GM18499 (cell line): Measurements from ENCODE around the gene ASH1L.
"Not testable (repeated sequence)": the region's sequence is repeated elsewhere in the genome, so short reads cannot be mapped to it uniquely, and the experiment has no call there.

Experiments used
- ATAC-seq: cut with Tn5 transposase; IDR thresholded peaks from one replicate; pipeline ENCODE4 v1.9.1; 2021; ENCODE audit warnings: moderate number of reproducible peaks; ENCODE audit not compliant: insufficient read depth, unreplicated experiment

ASH1L gene

DNA sequence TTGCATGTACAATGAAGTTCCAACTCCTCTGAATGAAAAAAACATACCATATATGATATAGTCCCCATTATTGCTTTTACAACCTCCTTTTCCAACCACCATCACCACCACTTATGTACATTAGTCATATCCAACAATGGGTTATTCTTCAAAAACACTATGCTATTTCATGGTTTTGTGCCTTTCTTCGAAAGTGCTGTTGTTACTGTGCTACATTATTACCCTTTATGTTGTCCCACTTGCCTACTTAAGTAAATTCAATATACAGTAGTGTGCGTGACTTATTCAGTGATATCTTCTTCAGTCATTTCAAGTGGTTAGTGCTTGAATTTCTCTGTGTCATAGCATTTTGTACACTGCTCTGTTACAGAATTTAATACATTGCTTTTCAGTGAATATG, 105.3 kb downstream of the ASH1L start:
- ATAC-seq, result no peak

DNA sequence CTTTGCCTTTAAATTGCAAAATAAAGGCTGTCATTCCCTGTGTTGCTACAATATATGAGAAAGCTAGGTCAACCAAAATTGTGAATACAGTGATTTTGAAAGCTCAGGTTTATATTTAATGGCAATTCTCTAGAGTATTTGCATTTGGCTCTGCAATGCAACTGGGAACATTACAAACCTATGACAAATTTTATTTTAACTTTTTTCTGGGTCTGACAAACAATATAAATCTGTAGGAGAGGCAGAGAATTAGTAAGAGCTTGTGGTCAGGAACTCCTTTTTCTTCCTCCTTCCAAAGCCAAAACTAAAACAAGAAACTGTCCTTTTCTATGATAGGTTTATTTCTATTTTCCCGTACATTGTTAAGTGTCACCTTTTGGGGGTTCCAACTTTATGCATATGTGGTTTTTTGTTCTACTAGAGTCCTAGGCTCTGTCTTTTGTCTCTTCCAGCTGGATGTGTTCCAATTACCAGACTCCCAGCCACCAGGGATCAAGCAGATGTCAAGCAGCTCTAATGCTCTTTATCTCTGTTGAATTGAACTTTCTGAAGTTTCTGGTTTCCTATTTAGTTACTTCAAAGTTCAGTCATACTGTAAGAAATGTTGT, 106.9 kb downstream of the ASH1L start:
- ATAC-seq, result no peak

DNA sequence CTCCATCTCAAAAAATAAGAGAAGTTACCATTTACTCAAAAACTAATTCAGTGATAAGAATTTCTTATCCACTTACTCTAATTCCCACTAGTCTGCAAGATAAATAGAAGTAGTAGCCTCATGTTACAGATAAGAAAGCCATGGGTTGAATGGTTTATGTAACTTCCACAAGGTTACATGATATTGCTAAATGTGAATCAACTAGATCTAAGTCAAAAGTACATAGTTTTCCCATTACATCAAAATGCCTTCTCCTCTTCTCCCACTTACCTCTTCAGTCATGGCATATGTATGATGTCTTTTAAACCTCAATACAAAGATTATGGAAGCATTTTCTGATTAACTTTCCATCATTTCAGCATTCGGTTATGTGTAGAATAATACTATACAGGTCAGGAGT, 108.5 kb downstream of the ASH1L start:
- ATAC-seq, result no peak

DNA sequence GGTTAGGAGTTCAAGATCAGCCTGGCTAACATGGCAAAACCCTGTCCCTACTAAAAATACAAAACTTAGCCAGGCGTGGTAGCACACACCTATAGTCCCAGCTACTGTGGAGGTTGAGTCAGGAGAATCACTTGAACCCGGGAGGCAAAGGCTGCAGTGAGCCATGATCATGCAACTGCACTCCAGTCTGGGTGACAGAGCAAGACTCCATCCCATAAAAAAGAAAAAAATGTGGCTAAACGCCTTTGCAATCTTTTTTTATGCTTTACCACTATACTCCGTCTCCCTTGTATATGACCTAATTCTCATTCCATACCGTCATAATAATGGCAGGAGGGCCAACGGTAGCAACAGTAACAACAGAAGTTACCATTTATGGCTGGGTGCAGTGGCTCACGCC, 109.5 kb downstream of the ASH1L start:
- no peak for ATAC-seq

DNA sequence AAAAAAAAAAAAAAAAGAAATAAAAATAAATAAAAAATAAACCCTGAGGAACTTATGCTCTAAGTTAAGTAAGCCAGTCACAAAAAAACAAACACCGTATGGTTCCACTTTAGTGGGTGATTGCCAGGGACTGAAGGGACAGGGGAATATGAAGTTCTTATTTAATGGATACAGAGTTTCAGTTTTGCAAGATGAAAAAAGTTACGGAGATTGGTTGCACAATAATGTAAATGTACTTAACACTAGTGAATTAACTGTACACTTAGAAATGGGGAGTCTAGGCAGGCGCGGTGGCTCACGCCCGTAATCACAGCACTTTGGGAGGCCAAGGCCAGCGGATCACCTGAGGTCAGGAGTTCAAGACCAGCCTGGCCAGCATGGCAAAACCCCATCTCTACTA, 111.4 kb downstream of the ASH1L start:
- no peak for ATAC-seq

DNA sequence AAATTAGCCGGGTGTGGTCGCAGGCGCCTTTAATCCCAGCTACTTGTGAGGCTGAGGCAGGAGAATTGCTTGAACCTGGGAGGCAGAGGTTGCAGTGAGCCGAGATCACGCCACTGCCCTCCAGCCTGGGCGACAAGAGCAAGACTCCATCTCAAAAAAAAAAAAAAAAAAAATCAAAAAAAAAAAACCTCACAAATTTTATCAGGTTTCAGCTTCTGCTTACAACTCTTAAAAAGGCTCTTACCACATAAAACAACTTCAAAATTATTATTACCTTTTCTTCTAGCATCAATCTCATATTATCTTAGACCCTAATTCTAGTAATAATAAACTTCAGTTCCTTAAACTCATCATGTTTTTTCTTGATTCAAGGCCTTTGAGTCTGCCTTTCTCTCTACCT, 120.2 kb downstream of the ASH1L start:
- not testable (repeated sequence) for ATAC-seq

DNA sequence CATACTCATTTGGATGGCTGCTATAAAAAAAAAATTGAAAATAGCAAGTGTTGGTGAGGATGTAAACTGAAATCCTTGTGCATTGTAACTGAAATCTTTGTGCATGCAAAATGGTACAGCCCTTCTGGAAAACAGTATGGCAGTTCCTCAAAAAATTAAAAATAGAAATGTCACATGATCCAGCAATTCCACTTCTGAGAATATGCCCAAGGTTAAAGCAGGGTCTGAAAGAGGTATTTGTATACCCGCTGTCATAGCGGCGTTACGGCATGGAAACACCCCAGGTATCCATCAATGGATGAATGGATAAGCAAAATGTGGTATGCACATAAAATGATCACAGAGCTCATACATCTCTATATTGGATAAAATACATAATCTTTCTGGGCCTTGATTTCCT, 125.2 kb downstream of the ASH1L start:
- no peak for ATAC-seq

DNA sequence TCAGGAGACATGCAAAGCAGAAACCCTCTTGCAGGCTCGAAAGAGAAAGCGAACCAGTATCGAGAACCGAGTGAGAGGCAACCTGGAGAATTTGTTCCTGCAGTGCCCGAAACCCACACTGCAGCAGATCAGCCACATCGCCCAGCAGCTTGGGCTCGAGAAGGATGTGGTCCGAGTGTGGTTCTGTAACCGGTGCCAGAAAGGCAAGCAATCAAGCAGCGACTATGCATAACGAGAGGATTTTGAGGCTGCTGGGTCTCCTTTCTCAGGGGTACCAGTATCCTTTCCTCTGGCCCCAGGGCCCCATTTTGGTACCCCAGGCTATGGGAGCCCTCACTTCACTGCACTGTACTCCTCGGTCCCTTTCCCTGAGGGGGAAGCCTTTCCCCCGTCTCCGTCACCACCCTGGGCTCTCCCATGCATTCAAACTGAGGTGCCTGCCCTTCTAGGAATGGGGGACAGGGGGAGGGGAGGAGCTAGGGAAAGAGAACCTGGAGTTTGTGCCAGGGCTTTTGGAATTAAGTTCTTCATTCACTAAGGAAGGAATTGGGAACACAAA, 128.7 kb downstream of the ASH1L start:
- ATAC-seq, result not testable (repeated sequence)

DNA sequence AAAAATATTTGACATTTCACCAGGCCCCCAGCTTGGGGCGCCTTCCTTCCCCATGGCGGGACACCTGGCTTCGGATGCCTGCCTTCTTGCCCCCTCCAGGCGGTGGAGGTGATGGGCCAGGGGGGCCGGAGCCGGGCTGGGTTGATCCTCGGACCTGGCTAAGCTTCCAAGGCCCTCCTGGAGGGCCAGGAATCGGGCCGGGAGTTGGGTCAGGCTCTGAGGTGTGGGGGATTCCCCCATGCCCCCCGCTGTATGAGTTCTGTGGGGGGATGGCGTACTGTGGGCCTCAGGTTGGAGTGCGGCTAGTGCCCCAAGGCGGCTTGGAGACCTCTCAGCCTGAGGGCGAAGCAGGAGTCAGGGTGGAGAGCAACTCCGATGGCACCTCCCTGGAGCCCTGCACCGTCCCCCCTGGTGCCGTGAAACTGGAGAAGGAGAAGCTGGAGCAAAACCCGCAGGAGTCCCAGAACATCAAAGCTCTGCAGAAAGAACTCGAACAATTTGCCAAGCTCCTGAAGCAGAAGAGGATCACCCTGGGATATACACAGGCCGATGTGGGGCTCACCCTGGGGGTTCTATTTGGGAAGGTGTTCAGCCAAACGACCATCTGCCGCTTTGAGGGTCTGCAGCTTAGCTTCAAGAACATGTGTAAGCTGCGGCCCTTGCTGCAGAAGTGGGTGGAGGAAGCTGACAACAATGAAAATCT, 129.3 kb downstream of the ASH1L start:
- not testable (repeated sequence) for ATAC-seq

DNA sequence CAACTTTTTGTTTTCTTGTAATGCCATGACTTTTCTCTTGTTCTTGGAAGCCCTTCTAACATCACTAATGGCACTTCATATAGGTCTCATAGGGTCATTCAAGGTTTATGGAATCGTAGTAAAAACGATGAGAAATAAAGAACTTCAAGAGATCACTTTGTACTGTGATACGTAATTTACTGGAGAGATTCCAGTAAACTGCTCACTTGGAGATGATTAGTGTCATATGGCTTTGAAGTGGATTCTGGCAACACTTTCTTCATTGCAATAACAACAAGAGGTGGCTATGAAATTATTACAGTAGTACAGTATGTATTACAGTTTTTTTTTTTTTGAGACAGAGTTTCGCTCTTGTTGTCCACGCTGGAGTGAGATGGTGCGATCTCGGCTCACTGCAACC, 138.5 kb downstream of the ASH1L start:
- no peak for ATAC-seq

DNA sequence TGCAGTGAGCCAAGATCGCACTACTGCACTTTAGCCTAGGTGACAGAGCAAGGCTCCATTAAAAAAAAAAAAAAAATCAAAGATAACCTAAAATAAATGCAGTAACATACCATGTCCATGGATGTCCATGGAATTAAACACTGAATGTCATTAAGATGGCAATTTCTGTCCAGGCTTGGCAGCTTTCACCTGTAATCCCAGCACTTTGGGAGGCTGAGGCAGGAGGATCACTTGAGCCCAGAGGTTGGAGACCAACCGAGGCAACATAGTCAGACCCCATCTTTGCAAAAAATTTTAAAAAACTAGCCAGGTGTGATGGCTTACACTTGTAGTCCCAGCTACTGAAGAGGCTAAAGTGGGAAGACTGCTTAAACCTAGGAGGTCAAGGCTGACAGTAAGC, 141.8 kb downstream of the ASH1L start:
- ATAC-seq, result no peak

DNA sequence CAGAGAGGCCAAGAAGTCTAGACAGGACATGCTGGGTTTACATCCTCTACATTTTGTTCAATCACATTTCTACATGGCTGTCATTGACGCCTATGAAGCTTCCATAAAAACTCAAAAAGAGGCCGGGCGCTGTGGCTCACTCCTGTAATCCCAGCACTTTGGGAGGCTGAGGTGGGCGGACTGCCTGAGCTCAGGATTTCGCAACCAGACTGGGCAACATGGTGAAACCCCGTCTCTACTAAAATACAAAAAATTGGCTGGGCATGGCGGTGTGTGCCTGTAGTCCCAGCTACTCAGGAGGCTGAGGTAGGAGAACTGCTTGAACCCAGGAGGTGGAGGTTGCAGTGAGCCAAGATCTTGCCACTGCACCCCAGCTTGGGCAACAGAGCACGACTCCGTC, 150.8 kb downstream of the ASH1L start:
- not testable (repeated sequence) for ATAC-seq

DNA sequence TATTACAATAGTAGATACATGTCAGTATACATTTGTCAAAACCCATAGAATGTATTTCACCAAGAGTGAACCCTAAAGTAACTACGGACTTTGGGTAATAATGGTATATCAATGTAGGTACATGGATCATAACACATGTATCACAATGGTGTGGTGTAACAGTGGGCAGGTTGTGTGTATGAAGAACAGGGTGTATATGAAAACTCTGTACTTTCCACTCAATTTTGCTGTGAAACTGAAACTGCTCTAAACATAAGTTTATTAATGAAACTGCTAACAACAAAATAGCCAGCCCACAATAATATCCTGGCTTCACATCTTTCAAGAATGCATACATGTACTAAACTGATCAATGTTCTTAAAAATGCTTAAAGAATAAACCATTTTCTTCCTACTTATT, 151.7 kb downstream of the ASH1L start:
- no peak for ATAC-seq

DNA sequence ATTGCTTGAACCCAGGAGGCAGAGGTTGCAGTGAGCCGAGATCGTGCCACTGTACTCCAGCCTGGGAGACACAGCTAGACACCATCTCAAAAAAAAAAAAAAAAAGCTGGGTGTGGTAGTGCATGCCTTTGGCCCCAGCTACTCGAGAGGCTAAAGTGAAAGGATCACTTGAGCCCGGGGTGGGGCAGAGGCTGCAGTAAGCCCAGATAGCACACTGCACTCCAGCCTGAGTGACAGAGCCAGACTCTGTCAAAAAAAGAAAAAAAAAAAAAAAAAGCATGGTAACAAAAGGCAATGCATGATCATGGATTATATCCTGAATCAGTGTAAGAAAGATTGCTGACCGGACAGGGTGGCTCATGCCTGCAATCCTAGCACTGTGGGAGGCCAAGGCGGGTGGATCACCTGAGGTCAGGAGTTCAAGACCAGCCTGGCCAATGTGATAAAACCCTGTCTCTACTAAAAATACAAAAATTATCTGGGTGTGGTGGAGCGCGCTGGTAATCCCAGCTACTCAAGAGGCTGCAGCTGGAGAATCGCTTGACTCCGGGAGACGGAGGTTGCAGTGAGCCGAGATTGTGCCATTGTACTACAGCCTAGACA, 165.6 kb downstream of the ASH1L start:
- no peak for ATAC-seq

DNA sequence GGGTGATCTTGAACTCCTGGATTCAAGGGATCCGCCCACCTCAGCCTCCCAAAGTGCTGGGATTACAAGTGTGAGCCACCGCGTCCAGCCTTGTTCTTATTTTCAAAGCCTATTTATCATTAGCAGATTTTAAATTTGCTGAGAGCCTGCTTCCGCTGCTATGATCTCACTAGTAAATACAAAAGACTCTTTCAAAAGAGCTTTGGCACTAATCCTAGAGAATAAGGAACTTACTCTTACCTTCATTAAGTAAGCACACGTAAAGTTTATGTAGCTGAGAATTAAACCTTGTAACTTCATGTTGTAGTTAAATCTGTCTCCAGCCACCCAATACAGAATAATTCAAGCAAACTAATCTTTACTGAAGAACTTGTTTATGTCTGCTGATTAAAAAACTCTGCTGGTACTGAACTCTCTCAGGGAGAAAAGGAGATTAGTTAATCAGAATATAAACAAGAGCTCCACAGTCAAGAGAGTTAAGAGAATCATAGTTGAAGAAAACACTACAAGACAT, 169.6 kb downstream of the ASH1L start:
- no peak for ATAC-seq

DNA sequence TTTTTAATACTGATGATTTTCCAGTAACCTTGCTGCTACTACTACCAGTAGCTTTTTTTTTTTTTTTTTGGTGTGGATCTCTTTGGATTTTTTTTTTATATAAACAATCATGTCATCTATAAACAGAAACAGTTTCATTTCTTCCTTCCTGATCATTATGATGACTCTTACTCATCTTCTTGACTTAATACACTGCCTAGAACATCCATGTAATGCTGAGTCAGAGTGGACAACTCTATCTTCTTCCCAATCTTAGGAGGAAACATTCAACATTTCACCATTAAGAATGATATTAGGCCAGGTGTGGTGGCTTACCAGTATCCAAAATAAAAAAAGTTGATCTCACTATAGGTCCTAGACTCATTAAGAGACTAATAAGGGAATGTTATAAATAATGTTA, 172.8 kb downstream of the ASH1L start:
- no peak for ATAC-seq

DNA sequence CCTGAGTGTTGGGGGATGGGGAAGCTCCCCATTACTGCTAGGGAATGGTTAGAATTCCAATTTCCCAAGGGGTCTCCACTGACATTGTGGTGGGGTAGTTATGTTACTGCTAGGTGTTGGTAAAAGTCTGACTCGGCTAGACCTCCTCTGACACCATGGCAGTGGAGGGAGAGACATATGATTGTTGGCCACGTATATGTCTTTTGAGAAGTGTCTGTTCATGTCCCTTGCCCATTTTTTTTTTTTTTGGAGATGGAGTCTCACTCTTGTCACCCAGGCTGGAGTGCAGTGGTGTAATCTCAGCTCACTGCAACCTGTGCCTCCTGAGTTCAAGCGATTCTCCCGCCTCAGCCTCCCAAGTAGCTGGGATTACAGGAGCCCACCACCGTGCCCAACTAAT, 176.8 kb downstream of the ASH1L start:
- ATAC-seq, result not testable (repeated sequence)

DNA sequence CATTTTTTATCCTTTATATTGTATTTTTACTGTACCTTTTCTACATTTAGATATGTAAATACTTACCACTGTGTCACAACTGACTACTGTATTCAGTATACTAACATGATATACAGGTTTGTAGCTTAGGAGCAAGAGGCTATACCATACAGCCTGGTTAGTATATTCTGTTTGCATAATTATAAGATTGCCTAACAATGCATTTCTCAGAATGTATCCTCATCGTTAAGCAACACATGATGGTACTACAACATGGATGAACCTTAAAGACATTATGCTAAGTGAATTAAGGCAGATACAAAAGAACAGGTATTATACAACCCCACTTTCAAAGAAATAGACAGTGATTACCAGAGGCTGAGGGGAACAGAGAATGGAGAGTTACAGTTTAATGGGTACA, 179.2 kb downstream of the ASH1L start:
- ATAC-seq, result no peak

DNA sequence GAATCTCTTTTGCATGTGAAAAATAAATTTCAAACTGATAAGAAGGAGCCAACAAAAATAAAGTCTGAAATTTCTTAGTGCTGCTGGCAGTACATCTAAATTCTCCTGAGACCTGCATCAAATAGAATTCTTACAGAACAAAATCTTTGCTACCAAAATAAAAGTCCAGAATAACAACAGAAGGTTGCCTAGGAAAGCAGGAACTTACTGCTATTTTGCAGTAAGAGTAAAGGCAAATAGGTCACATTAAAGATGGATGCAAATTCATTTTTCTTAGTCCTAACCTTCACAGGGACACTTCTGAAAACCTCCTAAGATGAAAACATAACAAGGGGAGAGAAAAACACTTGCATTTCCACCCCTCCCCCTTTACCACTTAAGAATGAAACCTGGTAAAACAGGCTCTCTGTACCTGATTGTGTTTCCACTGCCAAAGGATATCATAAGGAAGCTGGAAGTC, 182.9 kb downstream of the ASH1L start:
- no peak for ATAC-seq

DNA sequence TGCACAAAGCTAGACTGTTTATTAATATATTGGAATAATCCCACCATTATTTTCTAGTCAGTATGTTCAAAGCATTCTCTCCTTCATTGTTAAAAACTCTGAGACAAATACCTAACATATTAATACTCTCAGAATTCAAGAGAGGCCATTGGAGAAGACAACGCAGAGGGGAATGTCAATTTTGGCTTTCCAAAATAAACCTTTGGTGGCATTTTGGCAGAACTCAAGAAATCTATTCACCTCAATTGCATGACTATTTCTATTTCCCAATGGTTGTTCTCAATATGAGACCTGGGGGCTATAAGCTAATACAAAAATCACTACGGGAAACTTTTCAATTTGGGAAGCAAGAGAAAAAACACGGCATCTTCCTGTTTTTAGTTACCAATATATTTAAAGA, 183.4 kb downstream of the ASH1L start:
- no peak for ATAC-seq

DNA sequence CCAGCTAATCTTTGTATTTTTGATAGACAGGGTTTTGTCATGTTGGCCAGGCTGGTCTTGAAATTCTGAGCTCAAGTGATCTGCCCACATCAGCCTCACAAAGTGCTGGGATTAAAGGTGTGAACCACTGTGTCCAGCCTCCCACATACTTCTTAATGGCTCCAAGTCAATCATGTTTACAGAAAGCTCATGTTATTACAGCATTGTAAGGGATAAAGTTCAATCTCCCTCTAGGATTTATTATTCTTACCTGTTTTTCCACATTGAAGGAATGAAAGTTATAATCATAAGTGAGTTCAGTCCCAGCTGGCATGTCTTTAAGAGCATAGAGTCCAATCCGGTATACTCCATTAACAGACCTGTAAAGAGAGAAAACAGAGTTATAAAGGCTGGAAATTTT, 202.6 kb downstream of the ASH1L start:
- ATAC-seq, result no peak
